ENCODE measurements around the gene MANEAL.
A peak's percentile ranks its signal among the peaks of the same experiment; 100 is the strongest.

Gene MANEAL

GRCh38 chr1:37762516-37762915, 31.1 kb upstream of the MANEAL start:
- no peak for ATAC-seq
- TF ChIP-seq TOX (CRISPR knock-in tag; IDR thresholded peaks at IDR 0.05; ENCODE audit: borderline replicate concordance): no peak
- TF ChIP-seq OSR1 (CRISPR knock-in tag; IDR thresholded peaks at IDR 0.05): no peak
- no peak for TF ChIP-seq ARNTL (CRISPR knock-in tag; IDR thresholded peaks at IDR 0.05; ENCODE audit: borderline replicate concordance, low read depth)
- no peak for TF ChIP-seq RARB (CRISPR knock-in tag; IDR thresholded peaks at IDR 0.05)
- no peak for TF ChIP-seq TCF4 (CRISPR knock-in tag; IDR thresholded peaks at IDR 0.05; ENCODE audit: borderline replicate concordance)
- no peak for TF ChIP-seq PATZ1 (CRISPR knock-in tag; IDR thresholded peaks at IDR 0.05; ENCODE audit: borderline replicate concordance)
- no peak for TF ChIP-seq ESRRG (CRISPR knock-in tag; IDR thresholded peaks at IDR 0.05)
- TF ChIP-seq CSDC2 (CRISPR knock-in tag; IDR thresholded peaks at IDR 0.05): no peak

DNA sequence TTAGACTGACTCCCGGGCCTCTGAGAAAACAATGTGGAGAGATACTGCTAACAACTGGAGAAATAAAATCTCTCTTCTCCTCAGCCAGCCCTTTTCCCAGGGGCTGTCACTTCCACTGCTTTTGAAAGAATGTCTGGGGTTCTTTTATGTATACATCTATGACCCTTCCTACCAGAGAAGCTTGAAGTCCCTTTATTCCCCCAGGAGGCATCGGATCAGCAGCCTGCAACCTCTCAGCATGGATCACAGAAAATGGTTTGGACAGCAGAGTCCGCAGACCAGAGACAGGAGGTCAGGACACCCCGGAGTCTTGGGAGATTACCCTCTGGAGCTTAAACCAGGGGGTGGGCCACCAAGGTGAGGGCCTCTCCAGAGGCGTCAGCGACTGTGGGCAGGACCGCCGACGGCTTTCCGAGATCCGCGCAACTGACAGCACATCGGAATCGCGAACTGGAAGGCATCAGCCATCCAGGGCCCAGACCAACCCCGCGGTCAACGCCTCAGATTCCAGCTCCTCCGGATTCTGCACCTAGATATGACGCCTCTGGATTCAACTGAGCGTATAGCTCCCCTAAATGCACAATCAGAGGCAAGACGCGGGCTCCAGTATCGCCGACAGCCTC, 29.7 kb upstream of the MANEAL start:
- ATAC-seq: no peak; the same call in 2 of the 3 replicates
- TF ChIP-seq, protein P1, sequence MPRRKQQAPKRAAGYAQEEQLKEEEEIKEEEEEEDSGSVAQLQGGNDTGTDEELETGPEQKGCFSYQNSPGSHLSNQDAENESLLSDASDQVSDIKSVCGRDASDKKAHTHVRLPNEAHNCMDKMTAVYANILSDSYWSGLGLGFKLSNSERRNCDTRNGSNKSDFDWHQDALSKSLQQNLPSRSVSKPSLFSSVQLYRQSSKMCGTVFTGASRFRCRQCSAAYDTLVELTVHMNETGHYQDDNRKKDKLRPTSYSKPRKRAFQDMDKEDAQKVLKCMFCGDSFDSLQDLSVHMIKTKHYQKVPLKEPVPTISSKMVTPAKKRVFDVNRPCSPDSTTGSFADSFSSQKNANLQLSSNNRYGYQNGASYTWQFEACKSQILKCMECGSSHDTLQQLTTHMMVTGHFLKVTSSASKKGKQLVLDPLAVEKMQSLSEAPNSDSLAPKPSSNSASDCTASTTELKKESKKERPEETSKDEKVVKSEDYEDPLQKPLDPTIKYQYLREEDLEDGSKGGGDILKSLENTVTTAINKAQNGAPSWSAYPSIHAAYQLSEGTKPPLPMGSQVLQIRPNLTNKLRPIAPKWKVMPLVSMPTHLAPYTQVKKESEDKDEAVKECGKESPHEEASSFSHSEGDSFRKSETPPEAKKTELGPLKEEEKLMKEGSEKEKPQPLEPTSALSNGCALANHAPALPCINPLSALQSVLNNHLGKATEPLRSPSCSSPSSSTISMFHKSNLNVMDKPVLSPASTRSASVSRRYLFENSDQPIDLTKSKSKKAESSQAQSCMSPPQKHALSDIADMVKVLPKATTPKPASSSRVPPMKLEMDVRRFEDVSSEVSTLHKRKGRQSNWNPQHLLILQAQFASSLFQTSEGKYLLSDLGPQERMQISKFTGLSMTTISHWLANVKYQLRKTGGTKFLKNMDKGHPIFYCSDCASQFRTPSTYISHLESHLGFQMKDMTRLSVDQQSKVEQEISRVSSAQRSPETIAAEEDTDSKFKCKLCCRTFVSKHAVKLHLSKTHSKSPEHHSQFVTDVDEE (CRISPR knock-in tag; IDR thresholded peaks at IDR 0.05): no peak

DNA sequence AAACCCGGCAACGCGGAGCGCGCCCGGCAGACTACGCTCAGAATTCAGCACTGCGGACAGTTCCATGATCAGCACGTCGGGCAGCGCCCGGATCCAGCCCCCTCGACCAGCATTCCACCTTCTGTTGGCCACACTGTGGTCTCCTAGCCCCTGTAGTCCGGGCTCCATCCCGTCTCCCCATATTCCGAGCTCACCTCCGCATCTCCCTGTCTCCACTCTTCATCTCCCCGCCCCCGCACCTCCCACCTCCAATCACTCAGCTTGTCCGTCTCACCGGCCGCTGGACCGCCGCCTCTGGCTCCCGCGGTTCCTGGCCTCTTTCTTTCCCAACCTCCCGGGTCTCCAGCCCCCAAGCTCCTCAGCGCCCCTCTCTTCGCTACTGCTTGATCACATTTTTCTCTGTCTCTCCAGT, 29.2 kb upstream of the MANEAL start:
- no peak for TF ChIP-seq ARNTL (CRISPR knock-in tag; IDR thresholded peaks at IDR 0.05; ENCODE audit: borderline replicate concordance, low read depth)
- no peak for TF ChIP-seq TOX (CRISPR knock-in tag; IDR thresholded peaks at IDR 0.05; ENCODE audit: borderline replicate concordance)
- peak; percentile 96 for TF ChIP-seq SNAI2 (CRISPR knock-in tag; IDR thresholded peaks at IDR 0.05)
- no peak for TF ChIP-seq PPARA (CRISPR knock-in tag; IDR thresholded peaks at IDR 0.05; ENCODE audit: borderline replicate concordance)
- TF ChIP-seq ZFP3 (CRISPR knock-in tag; IDR thresholded peaks at IDR 0.05): peak; percentile 83
- no peak for TF ChIP-seq ZNF8 (CRISPR knock-in tag; IDR thresholded peaks at IDR 0.05)
- TF ChIP-seq ZNF565 (CRISPR knock-in tag; conservative IDR thresholded peaks at IDR 0.05; ENCODE audit: low read depth): no peak
- TF ChIP-seq, protein P2, sequence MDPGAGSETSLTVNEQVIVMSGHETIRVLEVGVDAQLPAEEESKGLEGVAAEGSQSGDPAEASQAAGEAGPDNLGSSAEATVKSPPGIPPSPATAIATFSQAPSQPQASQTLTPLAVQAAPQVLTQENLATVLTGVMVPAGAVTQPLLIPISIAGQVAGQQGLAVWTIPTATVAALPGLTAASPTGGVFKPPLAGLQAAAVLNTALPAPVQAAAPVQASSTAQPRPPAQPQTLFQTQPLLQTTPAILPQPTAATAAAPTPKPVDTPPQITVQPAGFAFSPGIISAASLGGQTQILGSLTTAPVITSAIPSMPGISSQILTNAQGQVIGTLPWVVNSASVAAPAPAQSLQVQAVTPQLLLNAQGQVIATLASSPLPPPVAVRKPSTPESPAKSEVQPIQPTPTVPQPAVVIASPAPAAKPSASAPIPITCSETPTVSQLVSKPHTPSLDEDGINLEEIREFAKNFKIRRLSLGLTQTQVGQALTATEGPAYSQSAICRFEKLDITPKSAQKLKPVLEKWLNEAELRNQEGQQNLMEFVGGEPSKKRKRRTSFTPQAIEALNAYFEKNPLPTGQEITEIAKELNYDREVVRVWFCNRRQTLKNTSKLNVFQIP (CRISPR knock-in tag; IDR thresholded peaks at IDR 0.05; ENCODE audit: borderline replicate concordance, low read depth): no peak
- no peak for TF ChIP-seq RARB (CRISPR knock-in tag; IDR thresholded peaks at IDR 0.05)
- peak; percentile 97 for TF ChIP-seq CSDC2 (CRISPR knock-in tag; IDR thresholded peaks at IDR 0.05)
- no peak for TF ChIP-seq ZFP30 (CRISPR knock-in tag; IDR thresholded peaks at IDR 0.05)
- no peak for TF ChIP-seq ZNF70 (CRISPR knock-in tag; IDR thresholded peaks at IDR 0.05)
- peak; percentile 45; the same call in 1 of the 2 replicates for TF ChIP-seq ISL1 (CRISPR knock-in tag; IDR thresholded peaks at IDR 0.05)
- TF ChIP-seq, protein P1 (CRISPR knock-in tag; IDR thresholded peaks at IDR 0.05): peak; percentile 80; the same call in 1 of the 2 replicates
- ATAC-seq: peak; percentile 85

DNA sequence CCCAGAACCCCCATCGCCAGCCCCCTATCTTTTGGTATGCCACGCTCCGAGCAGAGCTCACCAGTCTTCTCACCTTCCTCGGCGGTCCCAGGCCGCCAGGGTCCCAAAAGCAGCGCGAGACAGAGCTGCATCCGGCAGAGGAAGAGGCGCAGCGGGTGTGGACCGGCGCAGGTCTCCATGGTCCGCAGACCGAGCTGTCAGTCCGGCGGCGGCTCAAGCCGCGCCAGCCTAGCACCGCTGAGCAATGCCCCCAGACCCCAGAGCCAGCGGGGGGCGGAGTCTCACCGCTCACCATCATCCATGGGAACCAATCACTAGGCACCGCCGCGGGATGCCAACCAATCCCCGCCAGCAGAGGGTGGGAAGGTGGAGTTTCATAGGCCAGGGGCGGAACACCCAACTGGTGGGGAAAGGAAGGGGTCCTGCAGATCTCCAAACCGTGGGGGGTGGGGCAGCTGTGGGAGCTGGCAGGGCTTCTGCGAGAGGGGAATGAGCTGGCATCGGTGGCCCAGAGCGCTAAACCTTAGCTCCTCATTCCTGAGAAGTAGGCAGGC, 28.7 kb upstream of the MANEAL start, which contains the start of gene EPHA10:
Gene EPHA10, minus strand, starts transcription at position 233 of the 554 bp plus-strand sequence. Its CDS starts 54 bp downstream, at position 179.
- no peak for TF ChIP-seq ZNF70 (CRISPR knock-in tag; IDR thresholded peaks at IDR 0.05)
- TF ChIP-seq, protein P3, sequence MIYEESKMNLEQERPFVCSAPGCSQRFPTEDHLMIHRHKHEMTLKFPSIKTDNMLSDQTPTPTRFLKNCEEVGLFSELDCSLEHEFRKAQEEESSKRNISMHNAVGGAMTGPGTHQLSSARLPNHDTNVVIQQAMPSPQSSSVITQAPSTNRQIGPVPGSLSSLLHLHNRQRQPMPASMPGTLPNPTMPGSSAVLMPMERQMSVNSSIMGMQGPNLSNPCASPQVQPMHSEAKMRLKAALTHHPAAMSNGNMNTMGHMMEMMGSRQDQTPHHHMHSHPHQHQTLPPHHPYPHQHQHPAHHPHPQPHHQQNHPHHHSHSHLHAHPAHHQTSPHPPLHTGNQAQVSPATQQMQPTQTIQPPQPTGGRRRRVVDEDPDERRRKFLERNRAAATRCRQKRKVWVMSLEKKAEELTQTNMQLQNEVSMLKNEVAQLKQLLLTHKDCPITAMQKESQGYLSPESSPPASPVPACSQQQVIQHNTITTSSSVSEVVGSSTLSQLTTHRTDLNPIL (CRISPR knock-in tag; IDR thresholded peaks at IDR 0.05; ENCODE audit: low read depth): no peak
- no peak for TF ChIP-seq CSDC2 (CRISPR knock-in tag; IDR thresholded peaks at IDR 0.05)
- TF ChIP-seq CSRNP3 (CRISPR knock-in tag; IDR thresholded peaks at IDR 0.05): no peak
- TF ChIP-seq PPARA (CRISPR knock-in tag; IDR thresholded peaks at IDR 0.05; ENCODE audit: borderline replicate concordance): no peak
- no peak for TF ChIP-seq ZFP3 (CRISPR knock-in tag; IDR thresholded peaks at IDR 0.05)
- no peak for TF ChIP-seq GLIS3 (CRISPR knock-in tag; IDR thresholded peaks at IDR 0.05)
- TF ChIP-seq, protein P2 (CRISPR knock-in tag; IDR thresholded peaks at IDR 0.05; ENCODE audit: borderline replicate concordance, low read depth): no peak
- no peak for TF ChIP-seq ISL1 (CRISPR knock-in tag; IDR thresholded peaks at IDR 0.05)
- ATAC-seq: peak; percentile 37; the same call in 2 of the 3 replicates

All from SK-N-SH treated with all-trans-retinoic acid at 6 μM for 48 hours (cell line).